GM12891 (cell line): ENCODE results near the gene SRRM1.
"Not testable (repeated sequence)": the region's sequence is repeated elsewhere in the genome, so short reads cannot be mapped to it uniquely, and the experiment has no call there.

Source experiments
- DNase-seq: peaks from one replicate; pipeline ENCODE4 v3.0.0; 2011; ENCODE audit warnings: low spot score; ENCODE audit not compliant: insufficient read length
- FAIRE-seq: peaks from 2 replicates; lab custom pipeline; 2011; peaks lifted over from hg19 to GRCh38; lab: Jason Lieb, UNC
- PAX5 ChIP-seq: IDR thresholded peaks from 2 replicates; pipeline ENCODE4 v1.6.1; 2011; ENCODE audit warnings: low read length, moderate library complexity, mild to moderate bottlenecking; ENCODE audit not compliant: insufficient read depth, severe bottlenecking
- POLR2A ChIP-seq: IDR thresholded peaks from 2 replicates; pipeline ENCODE4 v1.6.1; 2011; ENCODE audit warnings: low read depth, low read length, control low read depth
- POLR2AphosphoS5 ChIP-seq: IDR thresholded peaks from 2 replicates; pipeline ENCODE4 v1.6.1; 2011; ENCODE audit warnings: low read depth, low read length, control low read depth
- POU2F2 ChIP-seq: IDR thresholded peaks from 2 replicates; pipeline ENCODE4 v1.6.1; 2011; ENCODE audit warnings: low read depth, mild to moderate bottlenecking, control low read depth, low read length, moderate library complexity
- SPI1 ChIP-seq: IDR thresholded peaks from 2 replicates; pipeline ENCODE4 v1.6.1; 2011; ENCODE audit warnings: low read depth, low read length, control low read depth
- TAF1 ChIP-seq: IDR thresholded peaks from 2 replicates; pipeline ENCODE4 v1.6.1; 2011; ENCODE audit warnings: low read depth, low read length, control low read depth

The SRRM1 gene

GRCh38 chr1:24693827-24694379 is 50.8 kb downstream of the SRRM1 start:
- DNase-seq (no peak), FAIRE-seq (no peak)
- TF ChIP-seq SPI1: no peak
- no peak for TF ChIP-seq PAX5

- FAIRE-seq (peak; percentile 77), DNase-seq (no peak)
- TF ChIP-seq POU2F2 (peak; percentile 63; the same call in 1 of the 2 replicates), PAX5 (no peak)
Observed at GRCh38 chr1:24694380-24694843, 51.3 kb downstream of the SRRM1 start.

DNA sequence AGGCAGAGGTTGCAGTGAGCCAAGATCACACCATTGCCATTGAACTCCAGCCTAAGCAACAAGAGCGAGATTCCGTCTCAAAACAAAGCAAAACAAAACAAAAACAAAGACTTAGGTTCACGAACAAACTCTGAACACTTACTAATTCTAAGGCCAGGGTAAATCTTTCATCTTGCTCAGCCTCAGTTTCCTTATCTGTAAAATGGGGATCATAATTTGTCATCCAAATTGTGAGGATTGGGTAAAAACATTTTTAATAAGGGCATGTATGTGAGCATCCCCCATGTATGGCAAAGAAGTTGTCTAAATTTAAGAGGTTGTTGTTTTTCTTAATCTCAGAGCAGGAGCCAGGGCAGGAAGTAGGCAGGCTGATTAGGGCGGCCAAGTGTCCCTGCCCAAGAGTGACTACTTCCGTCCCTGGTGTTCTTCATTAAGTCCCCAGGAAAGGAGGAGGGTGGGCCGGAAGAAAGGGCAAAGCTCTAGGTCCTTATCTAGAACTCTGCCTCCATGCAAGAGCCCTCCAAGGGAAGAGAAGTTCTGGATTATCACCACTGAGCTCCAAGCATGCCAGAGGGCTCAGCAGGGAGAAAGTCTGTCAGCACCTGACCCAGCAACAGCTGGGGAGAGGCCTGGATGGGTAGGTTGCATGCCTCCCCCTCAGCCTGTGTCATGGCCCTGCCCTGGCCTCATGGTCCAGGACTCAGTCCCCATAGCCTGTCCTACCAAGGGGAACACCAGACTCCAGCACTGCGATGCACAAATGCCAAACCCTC is 52.3 kb downstream of the SRRM1 start:
- TF ChIP-seq TAF1 (no peak), POLR2A (no peak), POLR2AphosphoS5 (no peak), PAX5 (no peak), POU2F2 (no peak), SPI1 (no peak)
- FAIRE-seq: peak; percentile 82
- no peak for DNase-seq

GRCh38 chr1:24696041-24696755 is 53.1 kb downstream of the SRRM1 start:
- DNase-seq (no peak), FAIRE-seq (peak; percentile 69)
- TF ChIP-seq SPI1 (no peak), TAF1 (no peak), POLR2A (no peak), POLR2AphosphoS5 (no peak), PAX5 (no peak), POU2F2 (no peak)

GRCh38 chr1:24696756-24697330 is 53.7 kb downstream of the SRRM1 start:
- TF ChIP-seq POLR2A: no peak
- TF ChIP-seq SPI1: no peak
- TF ChIP-seq POLR2AphosphoS5: no peak
- no peak for TF ChIP-seq PAX5
- no peak for TF ChIP-seq POU2F2
- TF ChIP-seq TAF1: no peak
- FAIRE-seq (no peak), DNase-seq (no peak)

DNA sequence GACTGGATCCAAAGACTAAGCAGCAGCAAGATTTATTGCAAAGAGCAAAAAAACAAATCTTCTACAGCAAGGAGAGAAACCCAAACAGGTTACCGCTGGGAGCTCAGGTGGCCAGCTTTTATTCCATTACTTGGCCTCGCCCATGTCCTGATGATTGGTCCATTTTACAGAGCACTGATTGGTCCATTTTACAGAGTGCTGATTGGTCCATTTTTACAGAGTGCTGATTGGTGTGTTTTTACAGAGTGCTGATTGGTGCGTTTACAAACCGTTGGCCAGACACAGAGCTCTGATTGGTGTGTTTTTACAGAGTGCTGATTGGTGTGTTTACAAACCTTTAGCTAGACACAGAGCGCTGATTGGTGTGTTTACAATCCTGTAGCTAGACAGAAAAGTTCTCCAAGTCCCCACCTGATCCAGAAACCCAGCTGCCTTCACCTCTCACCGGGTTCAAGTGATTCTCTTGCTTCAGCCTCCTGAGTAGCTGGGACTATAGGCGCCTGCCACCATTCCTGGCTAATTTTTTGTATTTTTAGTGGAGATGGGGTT is 54.4 kb downstream of the SRRM1 start:
- DNase-seq: not testable (repeated sequence)

GRCh38 chr1:24698326-24698725 is 55.2 kb downstream of the SRRM1 start:
- DNase-seq, FAIRE-seq: not testable (repeated sequence)

More for the DNA sequence above, 54.4 kb downstream of the SRRM1 start:
- FAIRE-seq: not testable (repeated sequence)

- FAIRE-seq (no peak), DNase-seq (no peak)
- no peak for TF ChIP-seq POLR2AphosphoS5
Observed at GRCh38 chr1:24699628-24700027, 56.5 kb downstream of the SRRM1 start.

GRCh38 chr1:24702511-24703293 is 59.6 kb downstream of the SRRM1 start:
- FAIRE-seq (no peak), DNase-seq (no peak)
- TF ChIP-seq PAX5: no peak
- TF ChIP-seq TAF1: no peak
- TF ChIP-seq POLR2A: no peak
- no peak for TF ChIP-seq POU2F2
- TF ChIP-seq SPI1: no peak
- TF ChIP-seq POLR2AphosphoS5: no peak
